GM12801 (cell line): ENCODE results near the gene OSBPL1A.

Experiments used
- TF ChIP-seq, protein P1 (sequence below): IDR thresholded peaks from one replicate; pipeline ENCODE4 v1.5.1; 2011; ENCODE audit warnings: control low read depth; ENCODE audit not compliant: insufficient read length; ENCODE audit errors: extremely low read depth

OSBPL1A gene

DNA sequence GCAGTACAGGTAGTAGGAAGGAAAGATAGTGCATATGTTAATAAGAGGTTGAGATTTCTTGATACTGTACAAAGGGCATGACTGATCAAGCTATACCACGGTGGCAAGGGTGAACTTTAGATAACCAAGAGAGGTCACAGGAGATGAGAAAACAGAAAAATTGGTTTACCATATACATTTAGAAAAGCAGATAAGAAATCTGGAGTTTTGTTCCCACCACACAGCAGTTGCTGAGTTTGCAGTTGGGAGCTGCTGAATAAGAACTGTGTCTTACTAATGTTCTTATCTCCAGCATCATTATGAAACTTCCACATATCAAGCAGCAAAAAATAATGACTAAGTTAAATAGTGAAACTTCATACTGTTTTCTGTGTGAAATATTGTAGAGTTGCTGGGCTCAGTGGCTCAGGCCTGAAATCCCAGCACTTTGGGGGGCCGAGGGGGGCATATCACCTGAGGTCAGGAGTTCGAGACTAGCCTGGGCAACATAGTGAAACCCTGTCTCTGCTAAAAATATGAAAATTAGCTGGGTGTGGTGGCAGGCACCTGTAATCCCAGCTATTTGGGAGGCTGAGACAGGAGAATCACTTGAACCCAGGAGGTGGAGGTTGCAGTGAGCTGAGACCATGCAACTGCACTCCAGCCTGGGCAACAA is 16.9 kb upstream of the OSBPL1A start:
- TF ChIP-seq, protein P1, sequence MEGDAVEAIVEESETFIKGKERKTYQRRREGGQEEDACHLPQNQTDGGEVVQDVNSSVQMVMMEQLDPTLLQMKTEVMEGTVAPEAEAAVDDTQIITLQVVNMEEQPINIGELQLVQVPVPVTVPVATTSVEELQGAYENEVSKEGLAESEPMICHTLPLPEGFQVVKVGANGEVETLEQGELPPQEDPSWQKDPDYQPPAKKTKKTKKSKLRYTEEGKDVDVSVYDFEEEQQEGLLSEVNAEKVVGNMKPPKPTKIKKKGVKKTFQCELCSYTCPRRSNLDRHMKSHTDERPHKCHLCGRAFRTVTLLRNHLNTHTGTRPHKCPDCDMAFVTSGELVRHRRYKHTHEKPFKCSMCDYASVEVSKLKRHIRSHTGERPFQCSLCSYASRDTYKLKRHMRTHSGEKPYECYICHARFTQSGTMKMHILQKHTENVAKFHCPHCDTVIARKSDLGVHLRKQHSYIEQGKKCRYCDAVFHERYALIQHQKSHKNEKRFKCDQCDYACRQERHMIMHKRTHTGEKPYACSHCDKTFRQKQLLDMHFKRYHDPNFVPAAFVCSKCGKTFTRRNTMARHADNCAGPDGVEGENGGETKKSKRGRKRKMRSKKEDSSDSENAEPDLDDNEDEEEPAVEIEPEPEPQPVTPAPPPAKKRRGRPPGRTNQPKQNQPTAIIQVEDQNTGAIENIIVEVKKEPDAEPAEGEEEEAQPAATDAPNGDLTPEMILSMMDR: no peak

- TF ChIP-seq, protein P1: no peak
Observed at GRCh38 chr18:24413148-24413547, 15.5 kb upstream of the OSBPL1A start.

DNA sequence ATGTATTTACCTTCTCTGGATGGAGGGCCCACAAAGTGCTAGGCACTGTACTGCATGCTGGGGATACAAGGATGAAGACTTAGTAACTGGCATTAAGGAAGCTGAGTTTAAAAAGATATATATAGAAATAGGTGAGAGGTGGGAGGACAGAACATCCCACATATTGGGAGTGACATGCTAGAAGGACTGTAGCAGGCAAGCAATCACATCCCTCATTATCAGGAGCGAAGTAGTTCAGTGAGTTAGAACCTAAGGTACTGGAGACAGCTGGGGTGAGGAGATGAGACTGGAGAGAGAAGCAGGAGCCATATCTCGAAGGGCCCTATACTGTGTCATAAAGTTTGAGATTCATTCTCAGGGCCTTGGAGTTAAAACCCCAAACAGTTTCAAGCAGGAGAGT is 10.9 kb upstream of the OSBPL1A start:
- TF ChIP-seq, protein P1: no peak

DNA sequence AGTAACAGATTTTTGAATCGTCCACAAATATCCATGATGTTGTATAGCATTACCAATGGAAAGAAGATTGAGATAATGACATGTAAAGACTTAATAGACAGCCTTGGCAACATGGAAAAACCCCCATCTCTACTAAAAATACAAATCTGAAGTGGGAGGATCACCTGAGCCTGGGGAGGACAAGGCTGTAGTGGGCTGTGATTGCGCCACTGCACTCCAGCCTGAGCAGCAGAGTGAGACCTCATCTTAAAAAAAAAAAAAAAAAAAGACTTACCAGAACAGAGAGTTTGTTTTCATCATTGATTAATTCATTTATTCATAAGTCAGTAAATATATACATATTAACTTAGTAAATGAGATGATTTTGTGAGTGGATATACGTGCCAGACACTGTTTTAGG is 7.0 kb upstream of the OSBPL1A start:
- TF ChIP-seq, protein P1: no peak

- TF ChIP-seq, protein P1: no peak
Observed at GRCh38 chr18:24403076-24403475, 5.5 kb upstream of the OSBPL1A start.

- TF ChIP-seq, protein P1: no peak
Observed at GRCh38 chr18:24402209-24402785, 4.7 kb upstream of the OSBPL1A start.

DNA sequence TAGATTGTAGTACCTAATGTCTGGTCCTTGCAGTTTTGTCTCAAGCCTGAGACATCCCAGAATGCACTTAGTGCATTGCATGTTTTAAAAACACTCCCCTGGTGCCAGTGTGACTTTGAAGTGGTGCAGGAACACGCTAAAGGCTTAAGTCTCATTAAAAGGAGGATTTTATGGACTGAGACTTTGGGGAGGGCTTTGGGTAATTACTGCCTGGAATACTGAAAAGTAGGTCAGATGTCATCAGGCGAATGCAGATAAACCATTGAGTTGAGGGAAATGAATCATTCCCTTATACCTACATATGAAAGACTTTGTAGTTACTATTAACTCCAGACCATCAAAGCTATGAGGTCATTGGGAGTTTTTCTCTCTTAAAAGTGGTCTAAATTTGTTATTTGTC is 3.0 kb upstream of the OSBPL1A start:
- TF ChIP-seq, protein P1: no peak
